Measurements from ENCODE around the gene GFRA4.

GFRA4 gene

GRCh38 chr20:3693376-3693775, 30.2 kb upstream of the GFRA4 start:
- no peak for DNase-seq

DNA sequence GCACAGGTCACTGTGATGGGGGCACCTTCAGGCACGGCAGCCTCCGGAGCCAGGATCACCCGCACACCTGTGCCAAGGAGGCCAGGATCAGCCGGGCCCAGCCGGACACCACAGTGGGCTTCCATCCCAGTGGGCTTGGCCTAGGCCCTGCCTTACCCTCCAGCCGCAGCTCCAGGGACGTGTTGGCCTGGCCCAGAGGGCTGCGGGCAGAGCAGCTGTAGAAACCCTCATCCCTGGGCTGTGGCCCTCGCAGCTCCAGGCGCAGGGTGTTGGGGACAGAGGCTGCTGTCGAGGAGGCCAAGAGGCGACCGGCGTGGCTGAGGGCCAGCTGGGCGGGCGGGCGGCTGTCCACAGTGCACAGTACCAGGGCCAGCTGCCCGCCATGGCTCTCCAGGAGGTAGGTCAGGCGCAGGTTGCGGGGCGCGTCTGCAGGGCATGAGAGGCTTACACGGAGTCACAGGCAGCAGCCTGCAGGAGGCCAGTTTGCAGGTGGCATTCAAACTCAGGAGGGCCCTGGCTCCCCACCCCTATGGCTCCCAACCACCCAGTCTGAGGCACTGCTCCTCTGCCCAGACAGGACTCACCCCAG, 29.6 kb upstream of the GFRA4 start:
- DNase-seq = no peak

GRCh38 chr20:3691897-3692296, 28.7 kb upstream of the GFRA4 start:
- no peak for DNase-seq

DNA sequence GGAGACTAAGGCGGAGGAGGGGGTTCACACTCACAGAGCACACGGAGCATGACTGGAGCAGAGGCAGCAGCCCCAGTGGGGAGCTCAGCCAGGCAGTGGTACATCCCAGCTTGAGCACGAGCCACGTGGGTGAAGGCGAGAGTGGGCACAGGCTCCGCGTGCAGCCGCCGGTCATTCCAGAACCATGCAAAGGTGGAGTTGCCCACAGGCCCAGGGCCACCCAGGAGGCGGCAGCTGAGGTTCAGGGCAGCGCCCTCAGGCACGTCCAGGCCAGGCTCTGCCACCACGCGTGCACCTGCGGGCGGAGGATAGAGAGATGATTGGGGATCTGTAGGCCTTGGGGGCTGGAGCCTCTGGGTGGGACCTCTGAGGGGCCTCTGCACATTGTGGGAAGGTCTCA, 28.1 kb upstream of the GFRA4 start:
- DNase-seq = no peak

DNA sequence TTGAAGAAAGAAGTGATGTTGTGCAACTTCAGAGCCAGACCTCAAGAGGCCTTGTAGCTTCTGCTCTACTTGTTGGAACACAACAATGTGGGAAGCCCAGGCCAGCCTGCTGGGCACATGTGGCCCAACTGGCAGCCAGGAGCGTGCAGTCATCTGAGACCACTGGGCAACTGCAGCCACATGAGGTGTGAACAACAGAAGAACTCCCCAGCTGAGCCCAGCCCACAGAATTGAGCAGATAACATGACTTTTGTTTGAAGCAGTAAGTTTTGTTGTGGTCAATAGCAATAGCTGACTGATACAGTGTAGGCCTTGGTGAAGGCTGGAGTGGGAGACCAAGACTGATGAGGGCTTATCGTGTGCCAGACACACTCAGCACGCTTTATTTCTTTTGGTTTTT, 27.2 kb upstream of the GFRA4 start:
- DNase-seq = no peak

GRCh38 chr20:3689978-3690377, 26.8 kb upstream of the GFRA4 start:
- no peak for DNase-seq

- no peak for DNase-seq
These were observed 24.5 kb upstream of the GFRA4 start for GRCh38 chr20:3687655-3688054.

GRCh38 chr20:3686867-3687321, 23.7 kb upstream of the GFRA4 start:
- no peak for DNase-seq

- DNase-seq = no peak
These were observed 23.2 kb upstream of the GFRA4 start for GRCh38 chr20:3686421-3686820.

DNA sequence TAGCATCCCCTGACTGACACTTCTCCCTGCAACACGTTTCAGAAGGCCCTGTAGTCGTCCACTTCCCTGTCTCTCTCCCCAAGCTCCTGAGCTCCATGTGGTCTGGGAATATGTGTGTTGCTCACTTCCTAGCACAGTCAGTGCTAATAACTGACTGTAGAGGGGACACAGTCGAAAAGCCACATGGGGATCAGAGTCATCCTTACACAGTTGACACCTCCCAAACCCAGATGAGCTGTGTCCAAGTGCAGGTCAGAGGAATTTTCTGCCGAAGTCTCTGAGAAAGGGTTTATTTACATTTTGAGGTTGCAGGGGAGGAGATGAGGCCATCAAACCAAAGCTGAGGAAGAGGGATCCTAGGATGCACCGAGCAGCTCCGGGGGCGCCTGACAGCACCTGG, 22.1 kb upstream of the GFRA4 start:
- DNase-seq = no peak

- DNase-seq = no peak
These were observed 19.0 kb upstream of the GFRA4 start, which contains the start of gene ADAM33 for GRCh38 chr20:3681931-3682781. ADAM33 (minus strand) TSS chr20:3682010; CDS start chr20:3682004, 6 bp downstream.

DNA sequence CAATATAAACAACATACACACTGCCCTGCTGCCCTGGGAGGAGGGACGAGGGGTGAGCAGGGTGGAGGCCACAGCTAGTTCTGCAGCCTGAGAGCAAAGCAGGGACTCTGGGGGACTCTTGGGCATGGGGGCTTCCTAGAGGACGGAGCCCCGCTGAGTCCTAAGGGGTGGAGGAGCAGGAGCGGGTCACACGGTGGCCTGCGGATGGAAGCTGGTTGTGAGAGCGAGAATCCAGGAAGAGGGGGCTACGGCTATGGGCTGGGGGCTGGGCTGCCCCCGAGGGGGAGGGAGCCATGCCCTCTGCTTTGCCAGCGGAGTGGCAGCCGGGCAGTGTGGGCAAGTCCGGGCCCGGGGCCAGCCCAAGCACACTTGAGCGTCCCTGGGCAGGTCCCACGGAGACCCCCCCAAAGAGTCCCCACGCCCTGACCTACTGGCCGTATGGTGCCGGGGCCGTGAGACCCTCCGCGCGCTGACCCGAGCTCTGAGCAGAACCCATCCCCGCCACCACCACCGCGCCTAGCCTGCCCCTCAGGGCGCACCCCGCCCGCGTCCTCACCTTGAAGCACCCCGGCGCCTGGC, 18.2 kb upstream of the GFRA4 start:
- DNase-seq = no peak

DNA sequence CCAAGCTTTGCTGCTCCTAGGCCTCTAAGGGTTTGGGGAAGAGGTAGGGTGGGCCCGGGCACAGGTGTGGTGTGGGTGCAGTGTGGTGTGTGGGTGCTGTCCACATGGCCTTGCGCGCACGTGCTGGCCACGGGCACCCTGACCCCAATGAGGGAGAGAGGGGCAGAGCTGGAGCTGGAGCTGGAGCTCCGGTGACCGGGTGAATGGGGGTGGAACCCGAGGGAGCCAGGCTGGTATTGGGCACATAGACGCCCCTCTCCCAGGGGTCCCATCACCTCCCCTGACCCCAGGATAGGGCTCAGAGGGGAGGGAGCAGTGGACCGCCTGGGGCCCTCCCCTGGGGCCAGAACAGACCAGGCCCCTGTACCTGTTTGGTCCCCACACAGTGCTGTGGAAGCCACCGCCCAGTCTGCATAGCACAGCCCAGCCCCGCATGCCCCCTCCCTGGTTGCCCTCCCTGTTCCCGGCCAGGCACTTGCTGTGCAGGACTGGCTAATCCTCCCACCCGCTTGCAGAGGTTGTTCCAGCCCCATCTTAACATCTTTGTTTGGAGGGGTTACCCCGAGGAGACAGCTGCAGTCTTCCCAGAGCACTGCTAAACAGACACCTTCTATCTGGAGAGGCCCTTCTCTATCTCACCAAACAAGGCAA, 17.6 kb upstream of the GFRA4 start:
- no peak for DNase-seq

- DNase-seq = no peak
These were observed 16.8 kb upstream of the GFRA4 start for GRCh38 chr20:3679749-3680700.

DNA sequence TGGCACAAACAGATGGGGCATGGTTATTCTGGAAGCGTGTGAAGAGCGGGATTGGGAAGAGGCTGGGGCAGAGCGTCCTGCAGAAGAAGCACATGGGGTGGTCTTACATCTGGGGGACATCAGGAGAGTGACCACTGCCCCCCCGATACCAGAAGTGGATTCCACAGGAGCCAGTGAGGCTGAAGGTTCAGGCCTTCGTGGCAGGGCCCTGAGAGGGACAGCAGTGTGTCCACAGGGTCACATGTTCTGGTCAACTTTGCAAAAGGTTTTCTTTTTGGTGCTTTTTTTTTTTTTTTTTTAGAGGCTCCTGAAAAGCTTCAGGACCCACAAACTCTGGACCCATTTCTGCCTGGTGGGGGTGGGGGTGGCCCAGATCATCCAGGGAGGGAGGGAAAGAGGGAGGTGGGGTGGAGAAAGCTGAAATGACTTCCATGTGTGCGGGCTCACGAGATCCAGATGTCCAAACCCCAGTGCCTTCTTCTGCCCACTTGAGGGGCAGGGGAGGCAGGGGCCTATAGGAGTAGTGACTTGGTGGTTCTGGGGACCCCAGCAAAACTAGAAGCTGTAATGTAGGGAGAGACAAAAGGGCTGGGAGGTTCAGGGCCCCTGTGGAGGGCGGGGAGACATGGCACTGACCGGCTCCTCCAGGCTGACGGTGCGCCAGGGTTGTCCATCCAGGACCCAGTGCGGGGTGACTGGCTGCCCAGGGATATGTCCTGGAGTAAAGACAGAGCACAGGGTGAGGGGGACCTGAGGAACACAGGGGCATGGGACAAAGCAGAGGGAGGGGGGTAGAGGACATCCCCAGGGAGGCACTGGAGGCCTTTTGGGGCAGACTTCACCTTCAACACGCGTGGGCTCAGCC, 15.9 kb upstream of the GFRA4 start:
- DNase-seq = no peak

- no peak for DNase-seq
These were observed 15.0 kb upstream of the GFRA4 start for GRCh38 chr20:3678198-3678597.

GRCh38 chr20:3677733-3678132, 14.5 kb upstream of the GFRA4 start:
- DNase-seq = no peak

- no peak for DNase-seq
These were observed 12.0 kb upstream of the GFRA4 start for GRCh38 chr20:3674995-3675900.

DNA sequence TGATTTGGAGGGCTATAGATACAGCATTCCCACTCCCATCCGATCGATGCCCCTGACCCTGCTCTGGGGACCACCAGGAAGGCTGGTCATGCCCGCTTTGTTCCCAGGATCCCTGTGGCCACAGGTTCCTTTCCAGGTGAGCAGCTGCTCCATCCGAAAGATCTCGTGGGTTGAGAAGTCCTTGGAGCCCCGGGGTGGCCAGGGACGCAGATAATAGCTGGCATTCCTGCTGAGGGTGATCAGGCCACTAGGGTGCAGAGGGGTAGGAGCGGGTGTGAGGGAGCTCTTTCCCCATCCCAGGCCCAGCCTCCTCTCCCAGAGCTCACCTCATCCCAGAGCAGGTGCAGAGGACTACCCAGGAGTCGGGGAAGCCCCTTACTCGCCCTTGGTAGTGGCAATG, 11.2 kb upstream of the GFRA4 start:
- no peak for DNase-seq
